Measurements from ENCODE around the gene NUTM2B.
"Not testable (repeated sequence)": the region's sequence is repeated elsewhere in the genome, so short reads cannot be mapped to it uniquely, and the experiment has no call there.

- TF ChIP-seq POLR2A (IDR thresholded peaks at IDR 0.05); CTCF (IDR thresholded peaks at IDR 0.05); POLR2AphosphoS5 (IDR thresholded peaks at IDR 0.05; ENCODE audit: insufficient read depth in 1 of 2, low read depth in 1 of 2): not testable (repeated sequence)
Measured at GRCh38 chr10:79687406-79688150, 15.4 kb upstream of the NUTM2B start.
